ENCODE data around the gene SEC22C. TPM values are rescaled to one million over a fixed set of nuclear protein-coding genes. Genes with fewer than 3 reads are reported as not detected.

SEC22C gene
- total and polyA plus RNA-seq, 2 of the 4 experiments (the other 2 are of a cell fraction), result 24.0 to 43.9 TPM

GRCh38 chr3:42537350-42537749 is 44.4 kb downstream of the SEC22C start:
- no peak overlapping the region for H3K9ac ChIP-seq (ENCODE audit: low read depth, low read length)
- dilution Hi-C loops (cut with HindIII; ENCODE audit: low sequenced_read_pairs, unreplicated experiment) (no loop called here), intact Hi-C loops (cut with micrococcal nuclease) (no loop called here), in situ Hi-C loops (cut with MboI; ENCODE audit: low sequenced_read_pairs) (loop anchor here (10.0 kb wide), 1 partner anchor 283 kb away; no protein-coding TSS in a partner anchor)
- ATAC-seq (ENCODE audit: low read depth) (no peak), DNase-seq (no peak)
- H4K5ac ChIP-seq (ENCODE audit: low read depth, low read length), result no peak overlapping the region
- no peaks in the 10 kb centered on the region for H3K79me1 ChIP-seq (ENCODE audit: low read depth in 1 of 2, low read length in 2 of 2)
- H3K23ac ChIP-seq (ENCODE audit: low read depth, low read length), result no peak overlapping the region
- no peak overlapping the region for H2AFZ ChIP-seq (replicated peaks; ENCODE audit: low read length, poor library complexity)
- no peaks in the 10 kb centered on the region for H3K36me3 ChIP-seq (ENCODE audit: control insufficient read depth, insufficient read depth, low read length)
- no TSS peak for BruUV-seq (replicated peaks)
- no peak overlapping the region for H3K4me2 ChIP-seq (ENCODE audit: low read depth, low read length)
- no peak overlapping the region for H2BK120ac ChIP-seq (ENCODE audit: low read depth, low read length)
- no peak overlapping the region for H3K4ac ChIP-seq (ENCODE audit: low read depth, low read length)
- H4K8ac ChIP-seq (ENCODE audit: low read depth in 2 of 2, low read length in 2 of 2), result no peak overlapping the region
- TF ChIP-seq BHLHE40 (IDR thresholded peaks at IDR 0.05; ENCODE audit: low read depth, low read length) (no peak), CTCF (conservative IDR thresholded peaks at IDR 0.05; ENCODE audit: low read depth, low read length) (no peak), CEBPB (IDR thresholded peaks at IDR 0.05; ENCODE audit: low read depth, low read length) (no peak), SMC3 (IDR thresholded peaks at IDR 0.05; ENCODE audit: low read depth, low read length) (no peak), MXI1 (IDR thresholded peaks at IDR 0.05; ENCODE audit: borderline replicate concordance, low read depth, low read length) (no peak), RCOR1 (IDR thresholded peaks at IDR 0.05; ENCODE audit: insufficient replicate concordance, low read length) (no peak), RAD21 (IDR thresholded peaks at IDR 0.05; ENCODE audit: low read length) (no peak), USF2 (IDR thresholded peaks at IDR 0.05; ENCODE audit: low read depth, low read length) (no peak), MAFK (IDR thresholded peaks at IDR 0.05; ENCODE audit: low read depth, low read length) (no peak)
- H4K20me1 ChIP-seq (ENCODE audit: insufficient read depth, low read length), result no peaks in the 10 kb centered on the region
- CTCF ChIA-PET, result interaction anchor here (0.6 to 0.9 kb wide), 2 partner anchors 11 to 14 kb away, joined by 3 to 4 read pairs; no protein-coding TSS in a partner anchor
- H2BK20ac ChIP-seq (ENCODE audit: low read depth, low read length), result no peak overlapping the region
- H2AK9ac ChIP-seq (replicated peaks; ENCODE audit: low read depth, low read length, poor library complexity), result no peak overlapping the region
- H3K14ac ChIP-seq (replicated peaks; ENCODE audit: low read depth, low read length), result no peak overlapping the region
- no peak overlapping the region for H3K56ac ChIP-seq (ENCODE audit: extremely low read depth, insufficient read depth, low read length)
- H3K9me1 ChIP-seq (ENCODE audit: insufficient read depth, low read length), result 0 out of 2 replicates have a peak, but pooled peaks cover 4% of the 10 kb centered on the region
- no peak overlapping the region for H2AK5ac ChIP-seq (ENCODE audit: low read depth, low read length)
- no peak overlapping the region for H4K91ac ChIP-seq (ENCODE audit: insufficient read depth, low read depth, low read length)
- H3K4me3 ChIP-seq (ENCODE audit: insufficient read depth, low read depth, low read length), result no peak overlapping the region
- H3K27ac ChIP-seq (ENCODE audit: insufficient read depth, low read length), result no peak overlapping the region
- H2BK5ac ChIP-seq (ENCODE audit: low read depth, low read length, poor library complexity, severe bottlenecking), result no peak overlapping the region
- H3K27me3 ChIP-seq (ENCODE audit: control insufficient read depth, insufficient read depth, low read length), result peaks cover 18% of the 10 kb centered on the region
- H3K4me1 ChIP-seq (ENCODE audit: control insufficient read depth, insufficient read depth, low read length), result no peaks in the 10 kb centered on the region
- H3K9me3 ChIP-seq (ENCODE audit: control insufficient read depth, insufficient read depth, low read length), result no peaks in the 10 kb centered on the region
- no peak overlapping the region for H2BK15ac ChIP-seq (ENCODE audit: low read depth, low read length)
- no peak overlapping the region for H3K18ac ChIP-seq (ENCODE audit: low read depth, low read length)
- POLR2A ChIA-PET (ENCODE audit: unreplicated experiment), result no interaction called here

All from IMR-90 (cell line).